Ectodermal cell (in vitro differentiated cells): ENCODE measurements around the gene POLG2.
"Not testable (repeated sequence)": the region's sequence is repeated elsewhere in the genome, so short reads cannot be mapped to it uniquely, and the experiment has no call there.

ENCODE experiments used
- H3K27ac ChIP-seq: 2 replicates; pipeline ENCODE4 v1.7.0; 2013; ENCODE audit warnings: mild to moderate bottlenecking, low read depth, low read length; ENCODE audit not compliant: insufficient read depth, poor library complexity, severe bottlenecking
- H3K27me3 ChIP-seq: 2 replicates; pipeline ENCODE4 v1.7.0; 2013; ENCODE audit warnings: mild to moderate bottlenecking, low read length; ENCODE audit not compliant: insufficient read depth, control insufficient read depth, poor library complexity, severe bottlenecking
- H3K36me3 ChIP-seq: one replicate; pipeline ENCODE4 v1.7.0; 2013; ENCODE audit warnings: low read length; ENCODE audit not compliant: control insufficient read depth, insufficient read depth
- H3K4me1 ChIP-seq: one replicate; pipeline ENCODE4 v1.7.0; 2013; ENCODE audit warnings: low read length; ENCODE audit not compliant: control insufficient read depth, insufficient read depth
- H3K4me3 ChIP-seq: 2 replicates; pipeline ENCODE4 v1.7.0; 2013; ENCODE audit warnings: low read depth, low read length, control low read depth; ENCODE audit not compliant: insufficient read depth
- H3K9me3 ChIP-seq: 2 replicates; pipeline ENCODE4 v1.7.0; 2013; ENCODE audit warnings: mild to moderate bottlenecking, low read length, moderate library complexity; ENCODE audit not compliant: control insufficient read depth
- WGBS, 2 experiments: methylation state at CpG; one replicate each; pipeline ENCODE4 v1.1.7; 2013; ENCODE audit warnings: missing lambda C conversion rate in 2 of 2; 5-methylcytosine and 5-hydroxymethylcytosine counted together

POLG2 gene

DNA sequence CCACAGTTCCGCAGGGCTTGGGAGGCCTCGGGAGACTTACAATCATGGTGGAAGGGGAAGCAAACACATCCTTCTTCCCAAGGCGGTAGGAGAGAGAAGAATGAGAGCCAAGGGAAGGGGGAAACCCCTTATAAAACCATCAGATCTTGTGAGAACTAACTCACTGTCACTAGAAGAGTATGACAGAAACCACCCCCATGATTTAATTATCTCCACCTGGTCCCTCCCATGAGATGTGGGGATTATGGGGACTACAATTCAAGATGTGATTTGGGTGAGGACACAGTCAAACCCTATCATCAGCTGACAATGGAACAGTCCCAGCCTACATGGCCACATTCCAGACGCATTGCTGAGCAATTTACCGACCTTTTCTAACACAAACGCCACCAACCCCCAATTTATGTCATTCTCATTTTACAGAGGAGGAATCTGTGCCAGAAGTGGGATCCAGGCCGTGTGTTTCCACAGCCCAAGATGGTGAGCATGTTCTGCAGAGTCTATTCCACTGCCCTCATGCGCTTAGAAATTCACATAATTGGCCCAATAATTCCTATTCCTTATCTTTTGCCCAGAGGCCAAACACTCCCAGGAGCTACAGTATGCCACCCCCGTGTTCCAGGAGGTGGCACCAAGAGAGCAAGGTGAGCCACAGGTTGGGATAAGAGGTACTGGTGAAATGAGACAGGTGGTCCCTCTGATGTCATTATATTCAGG lies 30.7 kb downstream of the POLG2 start:
- H3K4me1 ChIP-seq: no peaks in the 10 kb centered on the region
- H3K36me3 ChIP-seq: no peaks in the 10 kb centered on the region
- H3K4me3 ChIP-seq: no peak overlapping the region
- no peaks in the 10 kb centered on the region for H3K9me3 ChIP-seq
- no peaks in the 10 kb centered on the region for H3K27me3 ChIP-seq
- H3K27ac ChIP-seq: no peak overlapping the region
- WGBS, 2 experiments: 87% methylated on average over 9 of the region's 9 CpGs

DNA sequence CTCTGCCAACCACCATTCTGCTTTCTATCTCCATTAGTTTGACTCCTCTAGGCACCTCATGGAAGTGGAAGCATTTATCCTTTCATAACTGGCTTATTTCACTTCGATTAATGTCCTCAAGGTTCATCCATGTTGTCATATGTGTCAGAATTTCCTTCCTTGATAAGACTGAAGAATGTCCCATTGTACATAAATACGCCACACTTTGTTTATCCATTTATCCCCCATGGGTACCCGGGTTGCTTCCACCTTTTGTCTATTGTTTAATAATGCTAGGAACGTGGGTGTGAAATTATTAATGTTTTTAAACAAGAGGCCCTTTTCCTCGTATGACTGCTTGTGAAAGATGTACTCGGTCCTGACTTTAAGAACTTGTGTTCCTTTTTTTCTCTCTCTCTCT lies 35.1 kb downstream of the POLG2 start:
- Histone ChIP-seq H3K27me3 (no peaks in the 10 kb centered on the region), H3K27ac (no peak overlapping the region), H3K9me3 (no peaks in the 10 kb centered on the region), H3K4me1 (no peaks in the 10 kb centered on the region), H3K4me3 (no peak overlapping the region), H3K36me3 (no peaks in the 10 kb centered on the region)
- 97 to 99% methylated on average over 4 to 6 of the region's 6 CpGs for WGBS, 2 experiments

DNA sequence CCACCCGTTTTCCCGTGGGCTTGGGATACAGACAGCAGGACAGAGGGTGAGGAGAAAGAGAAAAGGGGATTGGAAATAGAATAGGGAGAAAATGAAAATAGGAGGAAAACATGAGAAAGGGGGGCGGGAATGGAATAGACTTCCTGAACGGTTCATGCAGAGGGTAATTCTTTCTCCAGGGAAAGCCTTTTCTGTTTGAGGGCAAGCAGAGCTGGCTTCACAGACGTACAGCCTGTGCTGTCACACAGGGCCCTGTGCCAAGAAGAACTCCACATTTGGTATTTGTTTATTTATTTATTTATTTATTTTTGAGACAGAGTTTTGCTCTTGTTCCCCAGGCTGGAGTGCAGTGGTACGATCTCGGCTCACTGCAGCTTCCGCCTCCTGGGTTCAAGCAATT lies 35.9 kb downstream of the POLG2 start:
- 93 to 94% methylated on average over 8 of the region's 8 CpGs for WGBS, 2 experiments
- Histone ChIP-seq H3K27me3 (no peaks in the 10 kb centered on the region), H3K4me1 (no peaks in the 10 kb centered on the region), H3K27ac (no peak overlapping the region), H3K36me3 (no peaks in the 10 kb centered on the region), H3K4me3 (no peak overlapping the region), H3K9me3 (no peaks in the 10 kb centered on the region)

DNA sequence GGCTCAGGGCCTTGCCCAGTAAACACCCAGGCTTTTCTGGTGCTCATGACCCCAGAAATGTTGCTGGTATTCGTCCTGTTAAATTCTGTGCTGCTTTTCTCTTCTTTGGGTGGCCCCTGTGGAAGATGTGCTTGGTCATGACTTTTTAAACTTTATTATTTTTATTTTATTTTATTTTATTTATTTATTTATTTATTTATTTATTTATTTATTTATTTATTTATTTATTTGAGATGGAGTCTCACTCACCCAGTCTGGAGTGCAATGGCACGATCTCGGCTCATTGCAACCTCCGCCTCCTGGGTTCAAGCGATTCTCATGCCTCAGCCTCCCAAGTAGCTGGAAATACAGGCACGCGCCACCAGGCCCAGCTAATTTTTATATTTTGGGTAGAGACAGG lies 37.0 kb downstream of the POLG2 start:
- not testable (repeated sequence) for H3K27ac ChIP-seq, H3K4me1 ChIP-seq

DNA sequence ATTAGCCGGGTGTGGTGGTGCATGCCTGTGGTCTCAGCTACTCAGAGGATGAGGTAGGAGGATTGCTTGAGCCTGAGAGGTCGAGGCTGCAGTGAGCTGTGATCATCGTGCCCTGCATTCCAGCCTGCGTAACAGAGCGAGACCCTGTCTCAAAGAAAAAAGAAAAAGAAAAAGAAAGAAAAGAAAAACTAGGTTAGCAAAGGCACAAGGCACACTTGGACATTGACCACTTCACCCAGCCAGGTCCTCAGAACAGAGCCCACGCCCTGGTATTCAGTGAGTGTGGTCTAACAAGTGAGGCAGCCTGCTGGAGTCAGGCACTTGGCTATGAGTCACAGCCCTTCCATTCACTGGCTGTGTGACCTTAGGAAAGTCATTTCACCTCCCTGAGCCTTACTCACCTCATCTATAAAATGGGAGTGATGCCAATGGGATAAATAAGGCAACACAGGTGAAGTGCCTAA lies 37.5 kb downstream of the POLG2 start:
- Histone ChIP-seq H3K36me3 (no peaks in the 10 kb centered on the region), H3K4me1 (no peaks in the 10 kb centered on the region), H3K4me3 (no peak overlapping the region), H3K9me3 (no peaks in the 10 kb centered on the region), H3K27ac (no peak overlapping the region), H3K27me3 (no peaks in the 10 kb centered on the region)
- WGBS, 2 experiments: 88 to 91% methylated on average over 6 of the region's 6 CpGs

More for the DNA sequence above, 37.0 kb downstream of the POLG2 start:
- not testable (repeated sequence) for H3K36me3 ChIP-seq, H3K4me3 ChIP-seq, H3K9me3 ChIP-seq, H3K27me3 ChIP-seq
- WGBS, 2 experiments: 95 to 96% methylated on average over 7 of the region's 7 CpGs

DNA sequence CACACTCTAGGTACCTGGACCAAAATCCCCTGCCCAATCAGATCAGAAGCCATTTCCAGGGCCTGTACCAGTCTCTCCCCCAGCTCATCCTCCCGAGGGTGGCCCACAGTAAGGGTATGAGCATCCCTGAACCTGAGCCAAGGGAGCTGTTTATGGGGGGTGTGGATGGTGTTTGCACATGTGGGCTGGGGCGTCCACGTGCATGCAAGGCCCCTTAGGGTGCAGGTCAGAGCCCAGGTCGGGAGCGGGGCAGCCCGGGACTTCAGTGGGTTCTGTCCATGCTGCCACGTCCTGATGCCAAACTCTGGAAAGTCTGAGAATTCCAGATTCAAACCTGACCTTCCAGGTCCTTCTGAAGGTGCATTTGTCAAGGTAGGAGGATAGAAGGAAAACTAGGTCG lies 38.1 kb downstream of the POLG2 start:
- WGBS, 2 experiments: 86 to 91% methylated on average over 8 of the region's 8 CpGs
- no peaks in the 10 kb centered on the region for H3K4me1 ChIP-seq
- H3K4me3 ChIP-seq: no peak overlapping the region
- no peak overlapping the region for H3K27ac ChIP-seq
- no peaks in the 10 kb centered on the region for H3K9me3 ChIP-seq
- no peaks in the 10 kb centered on the region for H3K36me3 ChIP-seq
- no peaks in the 10 kb centered on the region for H3K27me3 ChIP-seq

DNA sequence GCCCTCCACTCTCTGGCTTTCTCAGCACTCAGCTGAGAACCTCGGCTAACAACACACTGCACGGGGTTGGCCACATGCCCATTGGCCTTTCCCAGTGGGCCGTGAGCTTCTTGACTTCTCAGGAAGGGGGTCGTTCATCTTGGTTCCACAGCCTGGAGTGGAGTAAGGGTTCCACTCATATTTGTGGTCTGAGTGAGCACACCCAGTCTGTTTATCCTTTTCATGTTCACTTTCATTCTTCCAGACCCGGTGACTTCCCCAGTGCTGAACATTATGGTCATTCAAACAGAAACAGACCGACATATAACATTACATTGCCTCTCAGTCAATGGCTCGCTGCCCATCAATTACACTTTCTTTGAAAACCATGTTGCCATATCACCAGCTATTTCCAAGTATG lies 39.7 kb downstream of the POLG2 start:
- H3K9me3 ChIP-seq: no peaks in the 10 kb centered on the region
- H3K4me3 ChIP-seq: no peak overlapping the region
- no peaks in the 10 kb centered on the region for H3K36me3 ChIP-seq
- no peaks in the 10 kb centered on the region for H3K27me3 ChIP-seq
- H3K27ac ChIP-seq: no peak overlapping the region
- WGBS, 2 experiments: 86 to 93% methylated on average over 7 of the region's 7 CpGs
- no peaks in the 10 kb centered on the region for H3K4me1 ChIP-seq

DNA sequence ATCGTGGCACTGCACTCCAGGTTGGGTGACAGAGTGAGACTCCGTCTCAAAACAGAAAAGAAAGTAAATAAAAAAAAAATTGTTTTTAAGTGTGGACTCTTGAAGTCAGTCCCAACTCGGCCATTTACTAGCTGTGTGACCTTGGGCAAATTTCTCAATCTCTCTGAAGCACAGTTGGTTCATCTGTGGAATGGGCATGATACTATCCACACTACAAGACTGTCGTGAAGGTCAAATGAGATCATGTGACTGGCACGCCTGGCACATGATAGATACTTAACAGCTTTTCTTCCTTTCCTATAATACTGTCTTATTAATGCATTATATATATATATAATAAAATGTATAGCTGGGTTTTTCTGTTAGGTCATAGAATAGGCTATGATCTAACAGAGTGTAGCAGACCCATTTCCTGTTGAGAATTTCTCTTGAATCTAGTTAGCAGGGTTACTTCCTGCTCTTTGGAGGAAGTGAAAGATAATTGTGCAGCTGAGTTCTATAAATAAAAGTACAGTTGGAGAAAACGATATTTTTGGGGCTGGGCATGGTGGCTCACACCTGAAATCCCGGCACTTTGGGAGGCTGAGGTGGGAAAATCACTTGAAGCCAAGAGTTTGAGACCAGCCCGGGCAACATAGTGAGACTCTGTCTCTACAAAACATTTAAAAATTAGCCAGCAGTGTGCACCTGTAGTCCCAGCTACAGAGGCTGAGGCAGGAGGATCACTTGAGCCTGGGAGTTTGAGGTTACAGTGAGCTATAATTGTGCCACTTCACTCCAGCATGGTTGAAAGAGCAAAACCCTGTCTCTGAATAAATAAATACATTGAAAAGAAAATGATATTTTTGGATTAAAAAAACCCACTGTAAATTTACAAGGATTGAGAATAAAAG lies 40.6 kb downstream of the POLG2 start:
- Histone ChIP-seq H3K9me3 (no peaks in the 10 kb centered on the region), H3K4me3 (no peak overlapping the region), H3K27me3 (no peaks in the 10 kb centered on the region), H3K36me3 (no peaks in the 10 kb centered on the region), H3K27ac (no peak overlapping the region), H3K4me1 (no peaks in the 10 kb centered on the region)
- WGBS, 2 experiments: 93% methylated on average over 7 to 8 of the region's 8 CpGs

DNA sequence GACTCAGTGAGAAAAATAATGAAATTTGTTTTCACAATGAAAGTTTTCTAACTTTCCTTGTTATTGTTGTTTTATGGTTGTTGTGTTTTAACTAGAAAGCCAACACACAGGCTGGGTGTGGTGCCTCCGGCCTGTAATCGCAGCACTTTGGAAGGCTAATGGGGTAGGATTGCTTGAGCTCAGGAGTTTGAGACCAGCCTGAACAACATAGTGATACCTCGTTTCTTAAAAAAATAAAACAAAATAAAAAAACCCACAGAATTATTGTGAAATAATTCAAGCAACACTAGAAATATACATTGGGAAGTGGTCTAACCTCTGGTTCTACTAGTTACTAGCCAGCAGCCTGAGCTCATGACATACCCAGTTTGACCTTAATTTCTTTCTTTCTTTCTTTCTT lies 47.3 kb downstream of the POLG2 start:
- Histone ChIP-seq H3K27ac (no peak overlapping the region), H3K27me3 (no peaks in the 10 kb centered on the region), H3K36me3 (no peaks in the 10 kb centered on the region), H3K9me3 (no peaks in the 10 kb centered on the region), H3K4me3 (no peak overlapping the region), H3K4me1 (no peaks in the 10 kb centered on the region)
- whole genome bisulfite sequencing, 2 experiments: 92 to 96% methylated on average over 3 of the region's 3 CpGs

DNA sequence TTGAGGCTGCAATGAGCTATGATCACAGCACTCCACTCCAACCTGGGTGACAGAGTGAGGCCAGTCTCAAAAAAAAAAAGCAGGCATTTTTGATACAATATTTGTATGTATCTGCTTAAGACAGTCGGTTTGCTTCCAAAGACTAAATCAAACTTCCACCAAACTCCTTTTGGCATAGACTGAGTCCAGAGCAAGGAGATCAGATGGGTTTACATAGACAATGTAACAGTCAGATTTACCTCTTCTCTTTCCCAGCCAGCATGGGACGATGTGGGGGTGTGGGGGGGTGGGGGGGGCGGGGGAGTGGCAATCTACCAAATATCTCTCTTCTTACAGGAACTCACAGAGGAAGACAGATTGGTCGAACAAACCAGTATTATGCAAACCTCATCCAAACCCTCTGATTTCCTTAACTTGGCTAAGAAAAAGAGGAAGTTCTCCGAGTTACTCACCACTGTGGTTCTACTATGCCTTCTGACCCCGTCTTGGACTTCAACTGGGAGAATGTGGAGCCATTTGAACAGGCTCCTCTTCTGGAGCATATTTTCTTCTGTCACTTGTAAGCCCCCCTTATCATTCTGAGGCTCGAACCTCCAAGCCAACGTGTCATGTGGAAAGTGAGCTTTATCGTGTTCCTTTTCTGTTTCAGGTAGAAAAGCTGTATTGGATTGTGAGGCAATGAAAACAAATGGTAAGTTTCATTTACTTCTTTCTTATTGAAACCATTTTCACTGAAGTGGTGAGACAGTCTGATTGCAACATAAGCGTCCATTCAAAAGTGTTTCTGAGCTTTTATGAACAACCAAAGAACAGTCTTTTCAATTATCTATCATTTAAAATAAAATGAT lies 48.0 kb downstream of the POLG2 start, which contains the start of gene MILR1:
Gene MILR1, plus strand, starts transcription at position 451 of the 848 bp plus-strand sequence. Its CDS starts 54 bp downstream, at position 505.
- Histone ChIP-seq H3K9me3 (no peaks in the 10 kb centered on the region), H3K27me3 (no peaks in the 10 kb centered on the region), H3K36me3 (no peaks in the 10 kb centered on the region), H3K4me3 (no peak within 1 kb of the TSS), H3K27ac (no peak within 1 kb of the TSS), H3K4me1 (no peaks in the 10 kb centered on the region)
- 84 to 88% methylated on average over 7 of the region's 10 CpGs for WGBS, 2 experiments
